PC-9 (cell line): ENCODE measurements around the gene ASCL2. TPM values are rescaled to one million over a fixed set of nuclear protein-coding genes. Genes with fewer than 3 reads are reported as not detected.

Experiments
- BruUV-seq: library from RNA; stranded (reverse); fragments of 400-500 nt; replicated peaks from 2 replicates; lab custom pipeline; 2021; lab: Mats Ljungman, UMichigan
- CTCF ChIA-PET: fragments of 300-600 bp; sonication (Branson Sonifier 250); formaldehyde crosslinking; loops from one replicate; lab custom pipeline; 2022; ENCODE audit warnings: antibody characterized with exemption; lab: Charles Lee
- POLR2A ChIA-PET: fragments of 300-600 bp; sonication (Branson Sonifier 250); formaldehyde crosslinking; loops from one replicate; lab custom pipeline; 2022; ENCODE audit warnings: antibody characterized with exemption; ENCODE audit not compliant: unreplicated experiment; lab: Charles Lee
- DNase-seq, 2 experiments: peaks; one replicate each; pipeline versions ENCODE4 v3.0.0 to v3.0.0-alpha.2; 2015 to 2022; ENCODE audit warnings: mixed read lengths in 1 of 2
- H2AFZ ChIP-seq: fragments of 200-600 bp; sonication (generic); 2 replicates; pipeline ENCODE4 v1.8.1; 2017; ENCODE audit warnings: antibody characterized with exemption
- H3F3A ChIP-seq: fragments of 200-600 bp; sonication (generic); 2 replicates; pipeline ENCODE4 v1.8.1; 2017; ENCODE audit warnings: antibody characterized with exemption, mild to moderate bottlenecking, low read depth; ENCODE audit not compliant: insufficient read depth
- H3K27ac ChIP-seq: fragments of 200-600 bp; sonication (generic); 2 replicates; pipeline ENCODE4 v1.6.1; 2016; ENCODE audit warnings: mixed run types
- H3K27me3 ChIP-seq: fragments of 200-600 bp; sonication (generic); 2 replicates; pipeline ENCODE4 v1.6.1; 2016; ENCODE audit warnings: low read depth, mixed run types; ENCODE audit not compliant: insufficient read depth
- H3K36me3 ChIP-seq: fragments of 200-600 bp; sonication (generic); 2 replicates; pipeline ENCODE4 v1.6.1; 2016; ENCODE audit warnings: low read depth, mixed run types
- H3K4me1 ChIP-seq: fragments of 200-600 bp; sonication (generic); replicated peaks from 2 replicates; pipeline ENCODE4 v1.6.1; 2016; ENCODE audit warnings: mixed run types; ENCODE audit not compliant: insufficient read depth
- H3K4me2 ChIP-seq: fragments of 200-600 bp; sonication (generic); 2 replicates; pipeline ENCODE4 v1.6.1; 2017; ENCODE audit warnings: mixed run types
- H3K4me3 ChIP-seq: fragments of 200-600 bp; sonication (generic); 2 replicates; pipeline ENCODE4 v1.6.1; 2016; ENCODE audit warnings: mixed run types
- H3K79me2 ChIP-seq: fragments of 200-600 bp; sonication (generic); 2 replicates; pipeline ENCODE4 v1.6.1; 2017; ENCODE audit warnings: low read depth, mixed run types
- H3K9me2 ChIP-seq: fragments of 200-600 bp; sonication (generic); 2 replicates; pipeline ENCODE4 v1.8.1; 2017; ENCODE audit warnings: mild to moderate bottlenecking; ENCODE audit not compliant: insufficient read depth
- H3K9me3 ChIP-seq: fragments of 200-600 bp; sonication (generic); 2 replicates; pipeline ENCODE4 v1.8.1; 2016; ENCODE audit warnings: low read depth; ENCODE audit not compliant: insufficient read depth
- H4K20me1 ChIP-seq: fragments of 200-600 bp; sonication (generic); 2 replicates; pipeline ENCODE4 v1.8.1; 2017; ENCODE audit not compliant: insufficient read depth
- EZH2 ChIP-seq: fragments of 200-600 bp; sonication (generic); IDR thresholded peaks from 2 replicates; pipeline ENCODE4 v1.8.0; 2017; ENCODE audit warnings: antibody characterized with exemption, low read depth
- intact Hi-C: fragments of 100-400 bp; cut with micrococcal nuclease; formaldehyde crosslinking; loops from one replicate; pipeline ENCODE4 v1.10.0; 2022; ENCODE audit not compliant: unreplicated experiment
- total RNA-seq: library from RNA; stranded (reverse); gene quantifications from 2 replicates; pipeline ENCODE4 v1.2.3, GENCODE V29; 2021
- TF ChIP-seq, protein P1 (sequence below): fragments of 200-600 bp; sonication (generic); conservative IDR thresholded peaks from 2 replicates; pipeline ENCODE4 v1.6.1; 2017; ENCODE audit warnings: mixed run types, antibody characterized with exemption, mild to moderate bottlenecking, moderate library complexity

The ASCL2 gene
- total RNA-seq, 1 experiment from 2014 or later = not detected

DNA sequence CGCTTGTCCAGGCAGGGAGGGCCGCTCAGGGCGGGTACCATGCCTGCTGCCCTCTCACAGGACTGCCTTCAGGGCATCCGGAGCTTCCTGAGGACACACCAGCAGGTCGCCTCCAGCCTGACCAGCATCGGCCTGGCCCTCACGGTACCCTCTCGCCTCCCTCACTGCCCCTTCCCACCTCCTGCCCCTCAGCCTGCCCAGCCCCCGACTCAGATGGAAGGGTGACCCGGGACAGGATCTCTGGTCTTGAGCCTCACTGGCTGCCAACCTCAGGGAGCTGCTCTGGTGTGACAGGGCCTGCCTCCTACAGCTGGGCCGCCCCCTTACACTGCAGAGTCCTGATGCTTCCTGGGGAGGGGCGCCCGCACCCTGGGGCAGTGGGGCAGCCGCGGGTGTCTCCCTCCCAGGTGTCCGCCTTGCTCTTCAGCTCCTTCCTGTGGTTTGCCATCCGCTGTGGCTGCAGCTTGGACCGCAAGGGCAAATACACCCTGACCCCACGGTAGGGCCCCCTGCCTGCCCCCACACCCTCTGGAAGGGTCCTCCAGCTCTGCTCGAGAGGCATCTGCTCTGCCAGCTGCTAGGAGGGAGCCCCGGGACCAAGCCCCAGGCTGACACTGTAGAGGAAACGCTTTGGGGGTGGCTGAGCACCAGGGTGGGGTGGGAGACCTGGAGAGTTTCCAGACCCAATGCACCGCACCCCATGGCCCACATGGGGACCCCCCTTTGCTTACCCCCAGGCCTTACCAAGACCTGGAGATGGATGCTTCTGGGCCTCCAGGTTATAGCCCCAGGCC lies 46.0 kb upstream of the ASCL2 start:
- intact Hi-C loops = no loop called here
- peaks cover 8% of the 10 kb centered on the region for H3K4me1 ChIP-seq
- TF ChIP-seq, protein P1, sequence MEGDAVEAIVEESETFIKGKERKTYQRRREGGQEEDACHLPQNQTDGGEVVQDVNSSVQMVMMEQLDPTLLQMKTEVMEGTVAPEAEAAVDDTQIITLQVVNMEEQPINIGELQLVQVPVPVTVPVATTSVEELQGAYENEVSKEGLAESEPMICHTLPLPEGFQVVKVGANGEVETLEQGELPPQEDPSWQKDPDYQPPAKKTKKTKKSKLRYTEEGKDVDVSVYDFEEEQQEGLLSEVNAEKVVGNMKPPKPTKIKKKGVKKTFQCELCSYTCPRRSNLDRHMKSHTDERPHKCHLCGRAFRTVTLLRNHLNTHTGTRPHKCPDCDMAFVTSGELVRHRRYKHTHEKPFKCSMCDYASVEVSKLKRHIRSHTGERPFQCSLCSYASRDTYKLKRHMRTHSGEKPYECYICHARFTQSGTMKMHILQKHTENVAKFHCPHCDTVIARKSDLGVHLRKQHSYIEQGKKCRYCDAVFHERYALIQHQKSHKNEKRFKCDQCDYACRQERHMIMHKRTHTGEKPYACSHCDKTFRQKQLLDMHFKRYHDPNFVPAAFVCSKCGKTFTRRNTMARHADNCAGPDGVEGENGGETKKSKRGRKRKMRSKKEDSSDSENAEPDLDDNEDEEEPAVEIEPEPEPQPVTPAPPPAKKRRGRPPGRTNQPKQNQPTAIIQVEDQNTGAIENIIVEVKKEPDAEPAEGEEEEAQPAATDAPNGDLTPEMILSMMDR = no peak
- TF ChIP-seq EZH2 = no peak
- no peaks in the 10 kb centered on the region for H3K79me2 ChIP-seq
- H3F3A ChIP-seq = no peaks in the 10 kb centered on the region
- ChIA-PET CTCF (no interaction called here), POLR2A (no interaction called here)
- H3K9me2 ChIP-seq = no peaks in the 10 kb centered on the region
- H3K36me3 ChIP-seq = no peaks in the 10 kb centered on the region
- BruUV-seq = no TSS peak
- H3K4me3 ChIP-seq = no peak overlapping the region
- H4K20me1 ChIP-seq = no peaks in the 10 kb centered on the region
- H2AFZ ChIP-seq = no peak overlapping the region
- H3K4me2 ChIP-seq = no peak overlapping the region
- H3K9me3 ChIP-seq = no peaks in the 10 kb centered on the region
- H3K27me3 ChIP-seq = 0 out of 2 replicates have a peak, but pooled peaks cover 5% of the 10 kb centered on the region
- H3K27ac ChIP-seq = no peak overlapping the region
- DNase-seq = no peak

DNA sequence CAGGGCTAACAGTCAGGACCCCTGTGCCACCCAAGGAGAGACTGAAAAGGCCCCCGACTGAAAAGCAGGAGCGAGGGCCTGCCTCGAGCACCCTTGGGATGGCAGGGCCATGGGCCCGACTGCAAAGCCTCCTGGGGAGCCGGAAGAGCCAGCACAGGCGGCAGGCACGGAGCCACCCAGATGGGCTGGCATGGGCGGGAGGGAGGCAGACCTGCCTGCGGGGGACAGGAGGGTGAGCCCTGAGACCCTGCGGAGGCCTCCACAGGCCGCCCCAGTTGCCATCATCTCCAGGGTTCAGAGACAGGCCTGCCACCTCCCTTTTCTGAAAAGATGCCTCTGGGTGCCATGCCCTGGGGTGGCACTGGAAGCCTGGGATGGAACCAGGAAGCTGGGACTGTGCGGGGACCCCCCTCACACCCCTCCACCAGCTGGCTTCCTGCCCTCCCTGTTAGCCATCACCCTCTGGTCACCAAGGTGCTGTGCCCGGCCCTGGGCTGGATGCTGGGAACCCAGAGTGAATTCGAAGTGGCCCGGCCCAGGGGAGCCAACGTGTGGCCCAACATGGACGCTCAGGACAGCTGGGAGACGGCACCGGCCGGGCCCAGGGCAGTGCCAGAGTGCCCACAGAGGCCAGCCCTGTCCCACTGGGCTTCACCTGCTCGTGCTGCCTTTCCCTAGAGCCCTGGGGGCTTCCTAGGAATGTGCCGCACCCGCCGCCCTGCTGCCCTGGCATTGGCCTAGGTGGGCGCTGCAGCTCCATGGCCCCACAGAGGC lies 45.2 kb upstream of the ASCL2 start:
- Histone ChIP-seq H3K4me2 (no peak overlapping the region), H3K36me3 (no peaks in the 10 kb centered on the region), H3K27me3 (0 out of 2 replicates have a peak, but pooled peaks cover 5% of the 10 kb centered on the region), H4K20me1 (no peaks in the 10 kb centered on the region), H3K27ac (no peak overlapping the region), H3K4me3 (no peak overlapping the region), H3K79me2 (no peaks in the 10 kb centered on the region), H3F3A (no peaks in the 10 kb centered on the region), H3K9me2 (no peaks in the 10 kb centered on the region), H3K4me1 (peaks cover 8% of the 10 kb centered on the region), H3K9me3 (no peaks in the 10 kb centered on the region), H2AFZ (no peak overlapping the region)
- DNase-seq = no peak
- CTCF ChIA-PET = no interaction called here
- no TSS peak for BruUV-seq
- intact Hi-C loops = no loop called here
- TF ChIP-seq, protein P1 = no peak
- no peak for TF ChIP-seq EZH2
- POLR2A ChIA-PET = no interaction called here

DNA sequence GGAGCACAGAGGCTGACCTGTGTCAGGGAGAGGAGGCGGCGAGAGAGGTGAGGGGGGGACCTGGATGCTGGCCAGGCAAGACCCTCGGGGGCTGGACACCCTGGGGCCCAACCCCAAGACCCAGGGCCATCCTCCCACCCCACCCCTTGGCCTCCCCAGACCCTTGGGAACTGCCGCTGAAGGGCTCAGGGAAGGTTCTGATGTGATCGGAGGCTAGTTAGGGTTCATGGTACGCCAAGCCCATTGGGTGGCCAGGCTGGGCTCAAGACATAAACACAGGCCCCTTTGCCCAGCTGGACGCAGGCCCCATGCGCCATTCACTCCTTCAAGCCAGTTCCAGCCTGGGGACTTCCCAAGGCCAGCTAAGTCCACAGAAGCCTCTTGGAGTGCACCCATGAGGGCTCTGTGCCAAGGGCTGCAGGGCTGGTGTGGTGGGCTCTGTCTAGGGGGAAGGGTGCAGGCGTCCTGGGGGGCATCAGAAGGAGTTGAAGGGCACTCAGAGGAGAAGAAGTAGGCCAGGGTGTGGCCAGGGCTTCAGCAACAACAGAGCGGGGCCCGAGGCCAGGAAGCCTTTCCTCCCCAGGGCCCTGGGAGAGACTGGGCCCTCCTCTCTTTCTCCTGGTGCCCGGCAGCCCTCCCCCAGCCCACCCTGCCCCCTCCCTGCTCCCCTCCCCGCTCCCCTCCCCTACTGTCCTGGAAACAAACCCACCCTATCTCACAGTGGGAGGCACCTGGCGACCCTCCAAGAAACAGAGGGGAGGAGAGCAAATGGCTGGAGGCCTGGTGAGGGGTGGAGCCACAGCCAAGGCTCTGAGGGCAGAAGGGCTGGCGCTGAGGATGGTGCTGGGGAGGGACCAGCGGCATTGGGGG lies 44.4 kb upstream of the ASCL2 start:
- Histone ChIP-seq H3K4me2 (no peak overlapping the region), H3K79me2 (no peaks in the 10 kb centered on the region), H3K9me3 (no peaks in the 10 kb centered on the region), H3K9me2 (no peaks in the 10 kb centered on the region), H3K4me3 (no peak overlapping the region), H3F3A (no peaks in the 10 kb centered on the region), H3K36me3 (no peaks in the 10 kb centered on the region), H4K20me1 (no peaks in the 10 kb centered on the region), H3K27ac (no peak overlapping the region), H2AFZ (no peak overlapping the region), H3K4me1 (peaks cover 8% of the 10 kb centered on the region), H3K27me3 (0 out of 2 replicates have a peak, but pooled peaks cover 5% of the 10 kb centered on the region)
- no peak for TF ChIP-seq EZH2
- TF ChIP-seq, protein P1 = no peak
- CTCF ChIA-PET = no interaction called here
- DNase-seq = no peak
- intact Hi-C loops = no loop called here
- POLR2A ChIA-PET = no interaction called here
- BruUV-seq = no TSS peak
